Right lobe of liver (tissue), 4 donors: Measurements from ENCODE around the gene VSTM4.

ENCODE experiments used
- POLR2A ChIP-seq: fragments of 450-650 bp; IDR thresholded peaks from one replicate; pipeline ENCODE4 v1.6.1; 2017; ENCODE audit warnings: antibody characterized with exemption, mild to moderate bottlenecking
- TF ChIP-seq, protein P1 (sequence below), 4 donors: fragments of 200-600 bp in 3 of 4; fragments of 450-650 bp in 1 of 4; IDR thresholded peaks; one replicate each; pipeline versions ENCODE4 v1.5.1 to v1.8.0; 2016 to 2022; ENCODE audit warnings: antibody characterized with exemption in 4 of 4, mild to moderate bottlenecking in 2 of 4
- donor health status: DM: no; HTN: no; CAD: no.
- donor health status: DM: no; HTN: no; CAD: no.
- donor health status: DM: no; HTN: yes; CAD: no.

DNA sequence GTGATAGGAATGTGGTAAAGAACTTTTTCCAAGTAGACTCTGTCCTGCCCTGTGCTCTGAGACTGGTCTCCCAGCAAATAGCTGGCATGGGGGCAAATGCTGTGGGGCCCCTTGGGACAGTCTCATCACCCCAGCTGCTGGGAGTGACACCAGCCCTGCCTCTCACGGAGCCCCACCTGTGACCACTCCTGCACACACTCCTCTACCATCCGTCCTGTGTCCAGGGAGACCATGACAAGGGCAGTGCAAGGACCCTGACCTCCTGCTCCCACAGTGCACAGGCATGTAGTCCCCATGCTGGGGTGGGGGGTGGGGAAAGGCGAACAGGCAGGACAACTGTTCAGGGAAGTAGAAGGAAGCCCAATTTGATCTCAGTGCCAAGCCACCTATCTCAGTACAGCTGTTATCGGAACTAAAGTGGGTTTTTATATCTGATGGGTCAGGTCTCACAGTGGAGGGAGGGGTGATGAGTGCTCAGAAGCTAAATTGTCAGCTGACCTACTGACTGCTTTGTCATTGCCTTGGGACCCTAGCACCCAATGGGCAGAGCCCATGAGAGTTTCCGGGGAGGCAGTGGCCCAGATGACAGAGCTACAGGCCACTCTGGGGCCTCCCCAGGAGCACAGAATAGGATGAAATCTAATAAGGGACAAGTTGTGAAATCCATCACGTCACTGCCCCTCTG lies 24.5 kb downstream of the VSTM4 start:
- TF ChIP-seq, protein P1, sequence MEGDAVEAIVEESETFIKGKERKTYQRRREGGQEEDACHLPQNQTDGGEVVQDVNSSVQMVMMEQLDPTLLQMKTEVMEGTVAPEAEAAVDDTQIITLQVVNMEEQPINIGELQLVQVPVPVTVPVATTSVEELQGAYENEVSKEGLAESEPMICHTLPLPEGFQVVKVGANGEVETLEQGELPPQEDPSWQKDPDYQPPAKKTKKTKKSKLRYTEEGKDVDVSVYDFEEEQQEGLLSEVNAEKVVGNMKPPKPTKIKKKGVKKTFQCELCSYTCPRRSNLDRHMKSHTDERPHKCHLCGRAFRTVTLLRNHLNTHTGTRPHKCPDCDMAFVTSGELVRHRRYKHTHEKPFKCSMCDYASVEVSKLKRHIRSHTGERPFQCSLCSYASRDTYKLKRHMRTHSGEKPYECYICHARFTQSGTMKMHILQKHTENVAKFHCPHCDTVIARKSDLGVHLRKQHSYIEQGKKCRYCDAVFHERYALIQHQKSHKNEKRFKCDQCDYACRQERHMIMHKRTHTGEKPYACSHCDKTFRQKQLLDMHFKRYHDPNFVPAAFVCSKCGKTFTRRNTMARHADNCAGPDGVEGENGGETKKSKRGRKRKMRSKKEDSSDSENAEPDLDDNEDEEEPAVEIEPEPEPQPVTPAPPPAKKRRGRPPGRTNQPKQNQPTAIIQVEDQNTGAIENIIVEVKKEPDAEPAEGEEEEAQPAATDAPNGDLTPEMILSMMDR (IDR thresholded peaks at IDR 0.05): no peak
- TF ChIP-seq POLR2A: no peak
